SH-SY5Y (cell line): ENCODE measurements around the gene MRPS23.

Experiments used
- GATA2 ChIP-seq: IDR thresholded peaks from 2 replicates; pipeline ENCODE4 v1.6.1; 2011; ENCODE audit warnings: mild to moderate bottlenecking, low read depth, low read length
- GATA3 ChIP-seq: IDR thresholded peaks from 2 replicates; pipeline ENCODE4 v1.6.1; 2011; ENCODE audit warnings: low read depth, mild to moderate bottlenecking, low read length, moderate library complexity

- TF ChIP-seq GATA3 (no peak), GATA2 (no peak)
Measured at GRCh38 chr17:57898487-57899311, 48.9 kb upstream of the MRPS23 start.
